Measurements from ENCODE around the gene ZNF672.

Gene ZNF672

DNA sequence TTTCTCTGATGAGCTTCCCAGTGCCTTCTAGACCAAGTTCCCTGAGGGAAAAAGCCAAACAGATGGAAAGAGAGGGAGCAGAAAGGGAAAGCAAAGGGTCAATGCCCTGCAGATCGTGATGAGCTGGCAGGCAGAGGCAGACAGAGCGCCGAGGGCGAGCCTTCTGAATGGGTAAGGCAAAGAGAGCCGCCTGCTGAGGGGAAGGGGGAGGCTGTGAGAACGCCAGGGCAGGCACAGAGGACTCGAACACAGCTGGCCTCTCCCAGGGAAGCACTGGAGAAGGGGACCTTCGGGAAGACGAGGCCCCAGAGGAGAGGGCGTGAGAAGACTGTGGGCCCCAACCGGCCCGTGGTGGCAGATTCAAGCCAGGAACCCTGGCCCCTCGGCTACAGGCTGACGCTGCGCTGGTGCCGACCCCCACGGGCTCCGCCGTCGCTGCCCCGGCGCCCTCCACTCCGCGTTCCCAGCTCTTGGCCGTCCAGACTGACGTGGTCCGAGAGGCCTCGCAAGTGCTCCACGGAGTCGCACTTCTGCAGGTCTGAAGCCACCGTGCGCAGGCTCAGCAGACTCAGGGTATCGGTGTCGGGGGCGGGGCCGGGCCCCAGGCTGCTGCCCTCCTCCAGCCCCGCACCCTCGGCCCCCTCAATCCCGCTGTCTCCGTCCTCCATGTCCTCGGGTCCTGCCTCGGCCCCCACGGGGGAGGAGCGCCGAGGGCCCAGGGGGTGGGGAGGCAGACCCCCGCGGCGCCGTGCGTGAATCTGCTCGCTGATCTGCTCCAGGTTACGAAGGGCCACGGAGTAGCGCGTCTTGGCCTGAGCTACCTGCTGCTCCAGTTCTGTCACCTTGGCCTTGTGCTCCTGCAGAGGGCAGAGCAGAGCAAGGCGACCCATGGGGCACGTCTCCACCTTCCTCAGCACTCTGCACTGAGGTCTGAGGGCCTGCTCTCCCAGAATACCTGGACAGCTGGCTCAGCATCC lies 26.2 kb upstream of the ZNF672 start:
- Histone ChIP-seq H3K4me3 (ENCODE audit: low read depth, low read length) (no peak overlapping the region), H3K36me3 (peaks cover 39% of the 10 kb centered on the region), H3K27me3 (no peaks in the 10 kb centered on the region), H3K9me3 (no peaks in the 10 kb centered on the region), H3K4me1 (no peaks in the 10 kb centered on the region)
- no peak for DNase-seq
- TF ChIP-seq, protein P1, sequence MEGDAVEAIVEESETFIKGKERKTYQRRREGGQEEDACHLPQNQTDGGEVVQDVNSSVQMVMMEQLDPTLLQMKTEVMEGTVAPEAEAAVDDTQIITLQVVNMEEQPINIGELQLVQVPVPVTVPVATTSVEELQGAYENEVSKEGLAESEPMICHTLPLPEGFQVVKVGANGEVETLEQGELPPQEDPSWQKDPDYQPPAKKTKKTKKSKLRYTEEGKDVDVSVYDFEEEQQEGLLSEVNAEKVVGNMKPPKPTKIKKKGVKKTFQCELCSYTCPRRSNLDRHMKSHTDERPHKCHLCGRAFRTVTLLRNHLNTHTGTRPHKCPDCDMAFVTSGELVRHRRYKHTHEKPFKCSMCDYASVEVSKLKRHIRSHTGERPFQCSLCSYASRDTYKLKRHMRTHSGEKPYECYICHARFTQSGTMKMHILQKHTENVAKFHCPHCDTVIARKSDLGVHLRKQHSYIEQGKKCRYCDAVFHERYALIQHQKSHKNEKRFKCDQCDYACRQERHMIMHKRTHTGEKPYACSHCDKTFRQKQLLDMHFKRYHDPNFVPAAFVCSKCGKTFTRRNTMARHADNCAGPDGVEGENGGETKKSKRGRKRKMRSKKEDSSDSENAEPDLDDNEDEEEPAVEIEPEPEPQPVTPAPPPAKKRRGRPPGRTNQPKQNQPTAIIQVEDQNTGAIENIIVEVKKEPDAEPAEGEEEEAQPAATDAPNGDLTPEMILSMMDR (IDR thresholded peaks at IDR 0.05; ENCODE audit: low read depth, low read length) = 0 out of 2 replicates have a peak, but pooled peaks have one; percentile 17

DNA sequence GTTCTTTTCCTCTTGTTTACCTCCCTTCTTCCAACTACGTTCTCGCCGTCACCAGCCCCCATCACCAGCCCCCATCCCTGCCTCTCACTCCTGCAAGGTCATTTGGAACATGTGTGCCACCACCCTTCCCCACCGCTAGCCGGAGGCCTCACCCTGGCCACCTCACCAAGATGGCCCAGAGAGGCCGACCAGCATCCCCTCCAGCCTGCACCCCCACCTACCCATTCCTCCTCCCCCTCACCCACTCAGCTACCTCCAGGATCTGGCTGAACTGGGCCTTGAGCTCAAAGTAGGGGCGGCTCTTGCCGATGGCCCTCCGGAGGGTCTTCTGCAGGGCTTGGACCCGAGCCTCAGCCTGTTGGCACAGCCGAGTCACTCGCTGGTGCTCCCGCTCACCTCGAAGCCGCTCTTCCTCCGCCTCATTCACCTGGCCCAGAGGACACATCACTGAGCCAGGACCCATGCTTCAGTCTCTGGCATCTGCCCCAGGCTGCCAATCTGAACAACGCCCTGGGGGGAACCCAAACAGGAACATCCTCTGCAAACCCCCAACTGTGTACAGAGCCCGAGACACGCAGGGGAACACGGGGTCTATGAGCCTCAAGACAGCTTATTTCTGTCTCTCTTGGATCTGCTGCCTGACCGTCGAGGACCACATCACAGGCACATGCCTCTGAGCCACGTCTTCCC lies 25.1 kb upstream of the ZNF672 start:
- TF ChIP-seq, protein P1 (IDR thresholded peaks at IDR 0.05; ENCODE audit: low read depth, low read length) = no peak
- Histone ChIP-seq H3K4me1 (no peaks in the 10 kb centered on the region), H3K4me3 (ENCODE audit: low read depth, low read length) (no peak overlapping the region), H3K27me3 (no peaks in the 10 kb centered on the region), H3K36me3 (peaks cover 45% of the 10 kb centered on the region), H3K9me3 (no peaks in the 10 kb centered on the region)
- no peak for DNase-seq

DNA sequence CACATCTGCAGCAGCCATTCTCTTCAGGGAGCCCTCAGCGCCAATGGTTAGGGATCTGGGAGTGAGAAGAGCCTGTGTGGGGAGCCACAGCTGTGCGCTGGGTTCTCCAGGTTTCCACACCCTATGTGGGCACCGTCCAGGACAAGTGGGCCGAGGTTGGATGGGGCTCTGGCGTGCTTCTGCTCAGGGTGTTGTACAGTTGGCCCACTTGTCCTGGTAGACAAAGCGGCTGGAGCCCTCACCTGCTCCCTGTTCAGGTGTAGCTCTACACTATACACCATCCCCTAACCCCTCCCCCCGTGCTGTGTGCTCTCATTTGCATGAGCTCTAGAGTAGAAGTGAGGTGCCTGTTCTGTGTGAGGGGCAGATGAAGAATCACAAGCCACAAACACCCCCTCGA lies 24.5 kb upstream of the ZNF672 start:
- H3K4me1 ChIP-seq = no peaks in the 10 kb centered on the region
- DNase-seq = no peak
- no peaks in the 10 kb centered on the region for H3K27me3 ChIP-seq
- peaks cover 45% of the 10 kb centered on the region for H3K36me3 ChIP-seq
- no peak overlapping the region for H3K4me3 ChIP-seq (ENCODE audit: low read depth, low read length)
- TF ChIP-seq, protein P1 (IDR thresholded peaks at IDR 0.05; ENCODE audit: low read depth, low read length) = no peak
- H3K9me3 ChIP-seq = no peaks in the 10 kb centered on the region

DNA sequence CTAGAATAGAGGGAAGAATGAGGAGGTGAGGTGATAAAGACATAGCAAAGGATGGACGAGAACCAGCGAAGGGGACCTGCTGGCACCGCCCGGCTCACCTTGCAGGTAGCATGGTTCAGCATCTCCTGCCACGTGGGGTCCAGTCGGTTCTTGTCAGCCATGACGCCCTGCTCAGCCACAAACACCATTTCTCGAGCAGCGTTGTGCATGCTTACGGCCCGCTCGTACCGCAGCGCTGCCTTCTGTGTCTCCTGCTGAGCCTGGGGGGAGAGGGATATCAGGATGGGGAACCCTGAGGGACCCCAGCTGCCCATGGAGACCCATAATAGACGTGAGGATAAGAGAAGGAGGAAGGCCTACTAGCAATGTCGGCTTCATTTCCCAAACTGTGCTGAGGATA lies 23.7 kb upstream of the ZNF672 start:
- Histone ChIP-seq H3K9me3 (no peaks in the 10 kb centered on the region), H3K27me3 (no peaks in the 10 kb centered on the region), H3K4me3 (ENCODE audit: low read depth, low read length) (no peak overlapping the region), H3K4me1 (no peaks in the 10 kb centered on the region), H3K36me3 (peaks cover 50% of the 10 kb centered on the region)
- TF ChIP-seq, protein P1 (IDR thresholded peaks at IDR 0.05; ENCODE audit: low read depth, low read length) = no peak
- no peak for DNase-seq

DNA sequence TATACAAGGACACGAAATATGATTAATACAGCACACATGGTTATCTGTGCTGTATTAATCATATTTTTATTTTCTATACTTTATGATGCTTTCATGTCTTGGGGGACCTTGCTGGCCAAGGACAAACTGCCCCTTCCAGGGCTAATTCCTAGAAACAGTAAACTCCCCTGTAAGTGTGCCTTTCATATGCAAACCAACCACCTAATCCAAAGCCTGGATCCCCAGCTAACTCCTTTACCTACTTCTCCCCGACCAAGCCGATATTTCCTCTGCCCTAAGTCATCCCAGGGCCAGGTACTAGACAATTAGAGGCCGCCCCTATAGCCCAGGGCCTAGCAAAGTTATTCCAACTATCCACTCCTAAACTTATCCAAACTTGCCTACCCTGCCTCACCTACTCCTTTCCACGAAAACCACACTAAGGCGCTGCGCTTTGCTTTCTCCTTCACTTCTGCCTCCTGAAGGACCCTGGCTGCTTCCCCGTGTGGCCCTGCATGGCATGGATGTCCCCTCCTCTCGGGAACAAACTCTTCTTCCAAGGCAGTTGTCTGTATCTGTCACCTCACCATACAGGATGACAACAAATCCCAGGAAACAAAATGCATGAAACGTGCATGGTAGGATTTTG lies 22.5 kb upstream of the ZNF672 start:
- Histone ChIP-seq H3K27me3 (no peaks in the 10 kb centered on the region), H3K9me3 (no peaks in the 10 kb centered on the region), H3K36me3 (peaks cover 55% of the 10 kb centered on the region), H3K4me1 (no peaks in the 10 kb centered on the region), H3K4me3 (ENCODE audit: low read depth, low read length) (no peak overlapping the region)
- DNase-seq = no peak
- TF ChIP-seq, protein P1 (IDR thresholded peaks at IDR 0.05; ENCODE audit: low read depth, low read length) = no peak

All from BE2C (cell line).